ENCODE data around the gene PTPN7.

PTPN7 gene

DNA sequence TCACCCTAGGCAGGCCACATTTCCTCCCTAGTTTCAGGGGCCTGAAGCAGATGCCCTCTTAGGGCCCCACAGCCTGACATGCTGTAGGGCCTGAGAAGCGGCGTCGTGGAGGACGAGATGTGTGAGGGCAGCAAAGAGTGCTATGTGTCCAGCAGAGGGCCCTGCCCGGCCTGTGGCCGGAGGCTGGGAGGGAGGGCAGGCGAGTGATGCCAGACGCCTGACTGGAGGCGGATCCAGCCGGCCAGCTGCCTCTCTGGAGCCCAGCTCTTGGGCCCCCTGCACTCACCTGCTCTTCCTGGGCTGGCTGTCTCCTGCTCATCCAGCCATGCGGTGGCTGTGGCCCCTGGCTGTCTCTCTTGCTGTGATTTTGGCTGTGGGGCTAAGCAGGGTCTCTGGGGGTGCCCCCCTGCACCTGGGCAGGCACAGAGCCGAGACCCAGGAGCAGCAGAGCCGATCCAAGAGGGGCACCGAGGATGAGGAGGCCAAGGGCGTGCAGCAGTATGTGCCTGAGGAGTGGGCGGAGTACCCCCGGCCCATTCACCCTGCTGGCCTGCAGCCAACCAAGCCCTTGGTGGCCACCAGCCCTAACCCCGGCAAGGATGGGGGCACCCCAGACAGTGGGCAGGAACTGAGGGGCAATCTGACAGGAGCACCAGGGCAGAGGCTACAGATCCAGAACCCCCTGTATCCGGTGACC, 37.6 kb downstream of the PTPN7 start, which contains the start of gene GPR37L1:
Gene GPR37L1, plus strand, starts transcription at position 279 of the 697 bp plus-strand sequence. Its CDS starts 47 bp downstream, at position 326.
- TF ChIP-seq, protein P1, sequence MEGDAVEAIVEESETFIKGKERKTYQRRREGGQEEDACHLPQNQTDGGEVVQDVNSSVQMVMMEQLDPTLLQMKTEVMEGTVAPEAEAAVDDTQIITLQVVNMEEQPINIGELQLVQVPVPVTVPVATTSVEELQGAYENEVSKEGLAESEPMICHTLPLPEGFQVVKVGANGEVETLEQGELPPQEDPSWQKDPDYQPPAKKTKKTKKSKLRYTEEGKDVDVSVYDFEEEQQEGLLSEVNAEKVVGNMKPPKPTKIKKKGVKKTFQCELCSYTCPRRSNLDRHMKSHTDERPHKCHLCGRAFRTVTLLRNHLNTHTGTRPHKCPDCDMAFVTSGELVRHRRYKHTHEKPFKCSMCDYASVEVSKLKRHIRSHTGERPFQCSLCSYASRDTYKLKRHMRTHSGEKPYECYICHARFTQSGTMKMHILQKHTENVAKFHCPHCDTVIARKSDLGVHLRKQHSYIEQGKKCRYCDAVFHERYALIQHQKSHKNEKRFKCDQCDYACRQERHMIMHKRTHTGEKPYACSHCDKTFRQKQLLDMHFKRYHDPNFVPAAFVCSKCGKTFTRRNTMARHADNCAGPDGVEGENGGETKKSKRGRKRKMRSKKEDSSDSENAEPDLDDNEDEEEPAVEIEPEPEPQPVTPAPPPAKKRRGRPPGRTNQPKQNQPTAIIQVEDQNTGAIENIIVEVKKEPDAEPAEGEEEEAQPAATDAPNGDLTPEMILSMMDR (IDR thresholded peaks at IDR 0.05; ENCODE audit: insufficient read depth, low read length, poor library complexity, severe bottlenecking), result no peak
- TF ChIP-seq EZH2phosphoT487 (conservative IDR thresholded peaks at IDR 0.05; ENCODE audit: low read length), result no peak
- H3K27me3 ChIP-seq (ENCODE audit: low read length), result no peaks in the 10 kb centered on the region
- H4K20me1 ChIP-seq (ENCODE audit: low read depth, low read length), result no peaks in the 10 kb centered on the region

DNA sequence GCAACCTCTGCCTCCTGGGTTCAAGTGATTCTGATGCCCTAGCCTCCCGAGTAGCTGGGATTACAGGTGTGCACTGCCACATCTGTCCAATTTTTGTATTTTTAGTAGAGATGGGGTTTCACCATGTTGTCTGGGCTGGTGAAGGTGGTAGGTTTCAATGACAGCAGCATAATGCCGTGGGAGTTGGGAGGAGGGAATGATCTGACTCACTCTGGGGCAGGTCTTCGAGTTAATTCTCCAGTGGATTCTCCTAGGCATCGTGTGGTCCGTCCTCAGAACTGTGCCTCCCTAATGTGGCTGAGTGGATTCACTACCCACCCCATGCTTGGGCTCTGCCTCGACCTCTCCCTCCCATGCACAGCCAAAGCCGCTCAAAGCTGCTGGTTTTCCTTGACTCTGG, 39.4 kb downstream of the PTPN7 start:
- TF ChIP-seq, protein P1 (IDR thresholded peaks at IDR 0.05; ENCODE audit: insufficient read depth, low read length, poor library complexity, severe bottlenecking), result no peak
- TF ChIP-seq EZH2phosphoT487 (conservative IDR thresholded peaks at IDR 0.05; ENCODE audit: low read length), result no peak
- Histone ChIP-seq H3K27ac (ENCODE audit: low read depth, low read length) (no peak overlapping the region), H4K20me1 (ENCODE audit: low read depth, low read length) (no peaks in the 10 kb centered on the region), H3K9ac (ENCODE audit: low read length) (no peak overlapping the region), H3F3A (ENCODE audit: insufficient read depth) (no peaks in the 10 kb centered on the region), H3K4me2 (ENCODE audit: low read depth, low read length, poor library complexity, severe bottlenecking) (no peak overlapping the region), H2AFZ (ENCODE audit: low read depth, low read length, severe bottlenecking) (no peak overlapping the region), H3K9me3 (ENCODE audit: insufficient read depth, low read length) (no peaks in the 10 kb centered on the region), H3K9me2 (replicated peaks; ENCODE audit: insufficient read depth, low read length) (no peaks in the 10 kb centered on the region), H3K36me3 (ENCODE audit: low read length) (no peaks in the 10 kb centered on the region), H3K4me3 (ENCODE audit: insufficient read depth, low read length, poor library complexity, severe bottlenecking) (no peak overlapping the region), H3K79me2 (ENCODE audit: insufficient read depth, low read length) (no peaks in the 10 kb centered on the region), H3K27me3 (ENCODE audit: low read length) (no peaks in the 10 kb centered on the region)

More for the DNA sequence above, 37.6 kb downstream of the PTPN7 start, which contains the start of gene GPR37L1:
- no peaks in the 10 kb centered on the region for H3K79me2 ChIP-seq (ENCODE audit: insufficient read depth, low read length)
- H3K36me3 ChIP-seq (ENCODE audit: low read length), result no peaks in the 10 kb centered on the region
- H3K4me3 ChIP-seq (ENCODE audit: insufficient read depth, low read length, poor library complexity, severe bottlenecking), result no peak within 1 kb of the TSS
- H3K27ac ChIP-seq (ENCODE audit: low read depth, low read length), result no peak within 1 kb of the TSS
- no peak within 1 kb of the TSS for H3K9ac ChIP-seq (ENCODE audit: low read length)
- H3F3A ChIP-seq (ENCODE audit: insufficient read depth), result no peaks in the 10 kb centered on the region
- no peaks in the 10 kb centered on the region for H3K9me3 ChIP-seq (ENCODE audit: insufficient read depth, low read length)
- H3K9me2 ChIP-seq (replicated peaks; ENCODE audit: insufficient read depth, low read length), result no peaks in the 10 kb centered on the region
- H2AFZ ChIP-seq (ENCODE audit: low read depth, low read length, severe bottlenecking), result no peak within 1 kb of the TSS
- H3K4me2 ChIP-seq (ENCODE audit: low read depth, low read length, poor library complexity, severe bottlenecking), result no peak within 1 kb of the TSS

- no peak overlapping the region for H3K27ac ChIP-seq (ENCODE audit: low read depth, low read length)
- H3K4me2 ChIP-seq (ENCODE audit: low read depth, low read length, poor library complexity, severe bottlenecking), result no peak overlapping the region
These were observed 42.5 kb downstream of the PTPN7 start for GRCh38 chr1:202117898-202118371.

More at GRCh38 chr1:202117898-202118371, 42.5 kb downstream of the PTPN7 start:
- H3K4me3 ChIP-seq (ENCODE audit: insufficient read depth, low read length, poor library complexity, severe bottlenecking), result no peak overlapping the region
- TF ChIP-seq, protein P1 (IDR thresholded peaks at IDR 0.05; ENCODE audit: insufficient read depth, low read length, poor library complexity, severe bottlenecking), result no peak
- no peak for TF ChIP-seq EZH2phosphoT487 (conservative IDR thresholded peaks at IDR 0.05; ENCODE audit: low read length)
- H3F3A ChIP-seq (ENCODE audit: insufficient read depth), result no peaks in the 10 kb centered on the region
- no peaks in the 10 kb centered on the region for H3K36me3 ChIP-seq (ENCODE audit: low read length)
- no peaks in the 10 kb centered on the region for H3K79me2 ChIP-seq (ENCODE audit: insufficient read depth, low read length)
- H3K9me2 ChIP-seq (replicated peaks; ENCODE audit: insufficient read depth, low read length), result no peaks in the 10 kb centered on the region
- H4K20me1 ChIP-seq (ENCODE audit: low read depth, low read length), result no peaks in the 10 kb centered on the region
- no peak overlapping the region for H3K9ac ChIP-seq (ENCODE audit: low read length)
- no peaks in the 10 kb centered on the region for H3K27me3 ChIP-seq (ENCODE audit: low read length)
- no peak overlapping the region for H2AFZ ChIP-seq (ENCODE audit: low read depth, low read length, severe bottlenecking)
- H3K9me3 ChIP-seq (ENCODE audit: insufficient read depth, low read length), result no peaks in the 10 kb centered on the region
